Panc1 (cell line): ENCODE data around the gene ZNF236. TPM values are rescaled to one million over a fixed set of nuclear protein-coding genes. Genes with fewer than 3 reads are reported as not detected.
"Not testable (repeated sequence)": the region's sequence is repeated elsewhere in the genome, so short reads cannot be mapped to it uniquely, and the experiment has no call there.

Experiments used
- ATAC-seq: fragments of 200-7000 bp; cut with Tn5 transposase; 2 replicates; pipeline ENCODE4 v1.9.1; 2020; ENCODE audit warnings: mild to moderate bottlenecking, moderate library complexity
- BruUV-seq: library from RNA; stranded (reverse); fragments of 400-500 nt; replicated peaks from 2 replicates; lab custom pipeline; 2021; lab: Mats Ljungman, UMichigan
- CTCF ChIA-PET: fragments of 300-600 bp; sonication (Branson Sonifier 250); formaldehyde crosslinking; loops from one replicate; lab custom pipeline; 2022; ENCODE audit warnings: antibody characterized with exemption; lab: Charles Lee
- POLR2A ChIA-PET: fragments of 300-600 bp; sonication (Branson Sonifier 250); formaldehyde crosslinking; loops from one replicate; lab custom pipeline; 2022; ENCODE audit warnings: antibody characterized with exemption; lab: Charles Lee
- DNase-seq: peaks from one replicate; pipeline ENCODE4 v3.0.0-alpha.2; 2010; ENCODE audit warnings: low read depth, low spot score
- H3K27ac ChIP-seq: 2 replicates; pipeline ENCODE4 v1.5.1; 2011; ENCODE audit warnings: mild to moderate bottlenecking, low read length, inconsistent platforms
- H3K27me3 ChIP-seq: fragments of 200-500 bp; sonication (Bioruptor generic); 2 replicates; pipeline ENCODE4 v1.6.0; 2014; ENCODE audit warnings: low read length, inconsistent platforms; ENCODE audit not compliant: control insufficient read depth, insufficient read depth
- H3K36me3 ChIP-seq: fragments of 200-500 bp; sonication (Bioruptor generic); 2 replicates; pipeline ENCODE4 v1.5.1; 2014; ENCODE audit warnings: inconsistent platforms, mild to moderate bottlenecking, low read length, moderate library complexity; ENCODE audit not compliant: control insufficient read depth, insufficient read depth
- H3K4me1 ChIP-seq: 2 replicates; pipeline ENCODE4 v1.5.1; 2011; ENCODE audit warnings: inconsistent platforms, mild to moderate bottlenecking, low read length, moderate library complexity; ENCODE audit not compliant: control insufficient read depth, insufficient read depth
- H3K4me3 ChIP-seq, 2 experiments: 2 replicates each; pipeline ENCODE4 v1.5.1; 2011 to 2012; ENCODE audit warnings: low read depth in 2 of 2, low read length in 2 of 2, mild to moderate bottlenecking in 2 of 2, inconsistent platforms in 1 of 2, moderate library complexity in 1 of 2
- H3K9me3 ChIP-seq: fragments of 200-500 bp; sonication (Bioruptor generic); 2 replicates; pipeline ENCODE4 v1.5.1; 2014; ENCODE audit warnings: low read depth, mild to moderate bottlenecking, inconsistent platforms, low read length, moderate library complexity; ENCODE audit not compliant: control insufficient read depth, insufficient read depth
- CTCF ChIP-seq: fragments of 450-650 bp; IDR thresholded peaks from 2 replicates; pipeline ENCODE4 v1.5.1; 2017; ENCODE audit warnings: mild to moderate bottlenecking
- POLR2AphosphoS5 ChIP-seq: IDR thresholded peaks from 2 replicates; pipeline ENCODE4 v1.6.1; 2012; ENCODE audit warnings: mild to moderate bottlenecking, low read depth, low read length, moderate library complexity
- REST ChIP-seq, 2 experiments: IDR thresholded peaks; 2 replicates each; pipeline ENCODE4 v1.6.1; 2011 to 2012; ENCODE audit warnings: low read depth in 2 of 2, control low read depth in 1 of 2, low read length in 1 of 2, mild to moderate bottlenecking in 1 of 2, moderate library complexity in 1 of 2; ENCODE audit not compliant: insufficient read depth in 1 of 2
- SIN3A ChIP-seq: IDR thresholded peaks from 2 replicates; pipeline ENCODE4 v1.6.1; 2012; ENCODE audit warnings: low read depth, mild to moderate bottlenecking, low read length, moderate library complexity, borderline replicate concordance; ENCODE audit not compliant: insufficient read depth
- TCF7L2 ChIP-seq: IDR thresholded peaks from 2 replicates; pipeline ENCODE4 v1.6.1; 2011; ENCODE audit warnings: mild to moderate bottlenecking, low read depth, low read length, inconsistent platforms
- in situ Hi-C: cut with HindIII; loops from 2 replicates; pipeline ENCODE4 v1.10.0; 2016; ENCODE audit warnings: low sequenced_read_pairs, low pct_unique_long_range_greater_than_20kb
- intact Hi-C: fragments of 100-400 bp; cut with micrococcal nuclease; formaldehyde crosslinking; loops from one replicate; pipeline ENCODE4 v1.10.0; 2022; ENCODE audit not compliant: unreplicated experiment
- total RNA-seq: library from RNA; stranded (reverse); gene quantifications from one replicate; pipeline ENCODE4 v1.2.1, GENCODE V29; 2021; ENCODE audit not compliant: unreplicated experiment

The ZNF236 gene
- total RNA-seq, 1 experiment from 2014 or later: 32.2 TPM

DNA sequence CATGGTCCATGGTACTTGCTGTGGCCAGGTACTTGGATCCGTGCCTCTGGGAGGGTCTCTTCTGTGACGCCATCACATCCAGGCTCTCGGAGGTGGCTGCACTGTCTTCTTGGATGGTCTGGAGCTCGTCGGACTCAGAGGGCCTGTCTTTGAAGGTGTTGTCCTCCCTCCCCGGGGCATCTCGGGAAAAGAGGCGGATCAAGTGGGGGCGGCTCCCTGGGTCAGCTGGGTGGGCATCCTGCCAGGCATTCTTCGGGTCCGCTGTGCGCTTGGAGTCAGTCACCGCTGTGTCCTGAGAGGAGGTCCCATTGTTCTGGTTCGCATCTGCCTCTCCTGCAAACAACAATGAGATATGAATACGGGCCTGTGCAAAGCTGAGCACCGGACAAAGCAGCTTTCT is 194.6 kb downstream of the ZNF236 start:
- CTCF ChIA-PET: interaction anchor here (0.5 kb wide), 1 partner anchor 220 kb away, joined by 10 read pairs; no protein-coding TSS in a partner anchor
- POLR2A ChIA-PET: no interaction called here

GRCh38 chr18:77017355-77017754 is 195.0 kb downstream of the ZNF236 start:
- Histone ChIP-seq H3K9me3 (no peaks in the 10 kb centered on the region), H3K27ac (no peak overlapping the region), H3K4me3 (no peak overlapping the region), H3K27me3 (no peaks in the 10 kb centered on the region), H3K36me3 (no peaks in the 10 kb centered on the region), H3K4me1 (no peaks in the 10 kb centered on the region; the same call in 1 of the 2 replicates)
- no TSS peak for BruUV-seq
- TF ChIP-seq SIN3A: no peak
- no peak for TF ChIP-seq REST (IDR thresholded peaks at IDR 0.05; ENCODE audit: insufficient read depth in 1 of 2, low read depth in 2 of 2, low read length in 1 of 2)
- no peak for TF ChIP-seq TCF7L2
- no peak for TF ChIP-seq CTCF
- TF ChIP-seq POLR2AphosphoS5: no peak
- ChIA-PET POLR2A (no interaction called here), CTCF (interaction anchor here (0.5 kb wide), 1 partner anchor 220 kb away, joined by 10 read pairs; no protein-coding TSS in a partner anchor)
- in situ Hi-C loops: no loop called here
- DNase-seq (no peak), ATAC-seq (no peak)
- intact Hi-C loops: no loop called here

More for the DNA sequence above, 194.6 kb downstream of the ZNF236 start:
- ATAC-seq: no peak
- H3K27me3 ChIP-seq: no peaks in the 10 kb centered on the region
- H3K27ac ChIP-seq: no peak overlapping the region
- no peaks in the 10 kb centered on the region for H3K9me3 ChIP-seq
- H3K4me3 ChIP-seq: no peak overlapping the region
- H3K4me1 ChIP-seq: no peaks in the 10 kb centered on the region; the same call in 1 of the 2 replicates
- BruUV-seq: no TSS peak
- no peaks in the 10 kb centered on the region for H3K36me3 ChIP-seq
- no peak for TF ChIP-seq REST (IDR thresholded peaks at IDR 0.05; ENCODE audit: insufficient read depth in 1 of 2, low read depth in 2 of 2, low read length in 1 of 2)
- TF ChIP-seq TCF7L2: no peak
- no peak for TF ChIP-seq CTCF
- no peak for TF ChIP-seq POLR2AphosphoS5
- no peak for TF ChIP-seq SIN3A
- DNase-seq: no peak
- in situ Hi-C loops (no loop called here), intact Hi-C loops (no loop called here)

GRCh38 chr18:77018650-77019049 is 196.3 kb downstream of the ZNF236 start:
- in situ Hi-C loops, intact Hi-C loops, H3K27me3 ChIP-seq, ATAC-seq, H3K9me3 ChIP-seq, H3K27ac ChIP-seq, POLR2A ChIA-PET, H3K4me3 ChIP-seq, BruUV-seq, H3K4me1 ChIP-seq, DNase-seq, H3K36me3 ChIP-seq, CTCF ChIA-PET: not testable (repeated sequence)
